Liver (tissue), 3 donors: ENCODE measurements around the gene SFXN2.

Experiments used
- CTCF ChIP-seq: fragments of 150-350 bp; IDR thresholded peaks from 2 replicates; pipeline ENCODE4 v1.5.1; 2017; ENCODE audit warnings: improper control_type of control experiment, low read depth, low read length; ENCODE audit not compliant: missing input control
- GABPA ChIP-seq, 2 donors: IDR thresholded peaks in 1 of 2; conservative IDR thresholded peaks in 1 of 2; 2 replicates each; pipeline ENCODE4 v1.6.1; 2016; ENCODE audit warnings: antibody characterized with exemption in 2 of 2, mild to moderate bottlenecking in 1 of 2, moderate library complexity in 1 of 2
- HNF4G ChIP-seq: IDR thresholded peaks from 2 replicates; pipeline ENCODE4 v1.6.1; 2016; ENCODE audit warnings: antibody characterized with exemption
- JUND ChIP-seq, 2 donors: IDR thresholded peaks; 2 replicates each; pipeline ENCODE4 v1.6.1; 2016; ENCODE audit warnings: antibody characterized with exemption in 2 of 2
- MAX ChIP-seq: IDR thresholded peaks from 2 replicates; pipeline ENCODE4 v1.6.1; 2016; ENCODE audit warnings: antibody characterized with exemption
- RAD21 ChIP-seq, 2 donors: IDR thresholded peaks; 2 replicates each; pipeline ENCODE4 v1.6.1; 2016; ENCODE audit warnings: antibody characterized with exemption in 2 of 2, mild to moderate bottlenecking in 2 of 2
- SP1 ChIP-seq: IDR thresholded peaks from 2 replicates; pipeline ENCODE4 v1.6.1; 2018; ENCODE audit warnings: antibody characterized with exemption, mild to moderate bottlenecking
- TAF1 ChIP-seq: conservative IDR thresholded peaks from 2 replicates; pipeline ENCODE4 v1.6.1; 2016; ENCODE audit warnings: antibody characterized with exemption, mild to moderate bottlenecking
- YY1 ChIP-seq: IDR thresholded peaks from 2 replicates; pipeline ENCODE4 v1.6.1; 2016; ENCODE audit warnings: antibody characterized with exemption, mild to moderate bottlenecking
- donor health status: healthy.
- donor health status: healthy.

DNA sequence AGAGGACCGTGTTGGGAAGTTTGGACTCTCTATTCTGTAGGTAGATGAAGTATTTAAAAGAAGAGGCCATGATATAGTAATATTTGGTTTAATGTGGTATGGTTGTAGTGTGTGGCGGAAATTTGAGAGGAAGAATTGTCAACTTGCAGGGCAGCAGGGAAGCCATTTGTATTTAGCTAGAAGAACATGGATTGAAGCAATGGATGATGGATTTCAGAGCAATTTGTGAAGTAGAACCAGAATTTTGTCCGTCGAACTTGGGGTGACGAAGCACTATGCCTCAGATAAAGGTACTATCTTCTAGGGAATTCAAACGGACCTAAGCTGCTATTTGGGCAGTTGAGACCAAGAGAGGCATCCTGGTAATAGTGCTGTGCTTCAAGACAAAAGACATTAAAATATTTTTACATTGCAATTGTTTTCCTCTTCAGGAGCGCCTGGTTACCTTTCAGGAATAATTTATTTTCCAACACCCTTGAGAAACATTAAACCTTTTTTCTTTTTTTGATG, 28.7 kb downstream of the SFXN2 start:
- TF ChIP-seq YY1 (no peak), CTCF (no peak), SP1 (no peak), HNF4G (no peak), MAX (no peak), TAF1 (no peak), RAD21 (IDR thresholded peaks at IDR 0.05) (no peak), JUND (IDR thresholded peaks at IDR 0.05) (no peak), GABPA (IDR thresholded peaks at IDR 0.05 in 1 of 2, conservative IDR thresholded peaks at IDR 0.05 in 1 of 2) (no peak)
